AG09309 (cell line): ENCODE results near the gene IL26.

Experiments used
- DNase-seq: peaks from one replicate; pipeline ENCODE4 v3.0.0-alpha.2; 2010; ENCODE audit warnings: low read depth
- H3K4me3 ChIP-seq: 2 replicates; pipeline ENCODE4 v1.5.1; 2011; ENCODE audit warnings: mild to moderate bottlenecking, low read depth, low read length, moderate library complexity; ENCODE audit not compliant: control insufficient read depth
- TF ChIP-seq, protein P1 (sequence below): IDR thresholded peaks from 2 replicates; pipeline ENCODE4 v1.5.1; 2011; ENCODE audit warnings: mild to moderate bottlenecking, low read depth, low read length, inconsistent platforms; ENCODE audit not compliant: insufficient read depth, control insufficient read depth; ENCODE audit errors: missing control alignments

Gene IL26

DNA sequence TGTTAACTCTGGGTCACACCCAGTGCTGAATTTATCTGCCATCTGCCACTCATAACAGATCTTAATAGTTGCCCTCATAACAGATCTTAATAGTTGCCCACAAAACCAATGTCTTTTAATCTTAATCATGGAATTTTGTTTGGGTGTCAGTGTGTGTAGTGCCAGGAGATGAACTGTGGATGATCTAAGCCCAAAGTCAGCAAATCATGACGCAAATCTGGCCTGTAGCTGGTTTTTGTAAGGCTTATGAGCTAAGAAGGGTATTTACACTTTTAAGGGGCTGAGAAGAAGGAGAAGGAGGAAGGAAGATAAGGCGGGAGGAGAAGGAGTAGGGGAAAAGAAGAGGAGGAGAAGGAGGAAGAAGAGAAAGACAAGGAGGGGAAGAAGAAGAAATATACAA is 10.0 kb upstream of the IL26 start:
- H3K4me3 ChIP-seq: no peak overlapping the region
- TF ChIP-seq, protein P1, sequence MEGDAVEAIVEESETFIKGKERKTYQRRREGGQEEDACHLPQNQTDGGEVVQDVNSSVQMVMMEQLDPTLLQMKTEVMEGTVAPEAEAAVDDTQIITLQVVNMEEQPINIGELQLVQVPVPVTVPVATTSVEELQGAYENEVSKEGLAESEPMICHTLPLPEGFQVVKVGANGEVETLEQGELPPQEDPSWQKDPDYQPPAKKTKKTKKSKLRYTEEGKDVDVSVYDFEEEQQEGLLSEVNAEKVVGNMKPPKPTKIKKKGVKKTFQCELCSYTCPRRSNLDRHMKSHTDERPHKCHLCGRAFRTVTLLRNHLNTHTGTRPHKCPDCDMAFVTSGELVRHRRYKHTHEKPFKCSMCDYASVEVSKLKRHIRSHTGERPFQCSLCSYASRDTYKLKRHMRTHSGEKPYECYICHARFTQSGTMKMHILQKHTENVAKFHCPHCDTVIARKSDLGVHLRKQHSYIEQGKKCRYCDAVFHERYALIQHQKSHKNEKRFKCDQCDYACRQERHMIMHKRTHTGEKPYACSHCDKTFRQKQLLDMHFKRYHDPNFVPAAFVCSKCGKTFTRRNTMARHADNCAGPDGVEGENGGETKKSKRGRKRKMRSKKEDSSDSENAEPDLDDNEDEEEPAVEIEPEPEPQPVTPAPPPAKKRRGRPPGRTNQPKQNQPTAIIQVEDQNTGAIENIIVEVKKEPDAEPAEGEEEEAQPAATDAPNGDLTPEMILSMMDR: no peak
- DNase-seq: no peak

DNA sequence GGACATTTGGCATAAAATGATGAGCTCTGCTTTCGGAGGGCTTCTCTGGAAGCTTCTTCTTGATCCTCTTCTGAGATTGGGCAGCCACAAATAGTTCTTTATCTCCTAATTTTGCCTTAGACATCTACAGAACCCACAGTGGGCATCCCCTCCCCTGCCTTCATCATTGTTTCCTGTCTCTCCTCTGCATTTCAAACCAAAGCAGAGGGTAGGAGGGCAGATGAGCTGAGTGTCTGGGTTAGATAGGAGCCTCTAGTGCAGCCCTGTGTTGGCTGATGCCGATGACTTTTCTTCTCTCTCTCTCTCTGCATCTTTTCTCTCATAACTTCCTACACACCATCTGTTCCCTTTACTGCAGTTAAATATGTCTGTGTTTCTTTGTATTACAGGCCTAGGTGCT is 8.5 kb upstream of the IL26 start:
- no peak for DNase-seq

DNA sequence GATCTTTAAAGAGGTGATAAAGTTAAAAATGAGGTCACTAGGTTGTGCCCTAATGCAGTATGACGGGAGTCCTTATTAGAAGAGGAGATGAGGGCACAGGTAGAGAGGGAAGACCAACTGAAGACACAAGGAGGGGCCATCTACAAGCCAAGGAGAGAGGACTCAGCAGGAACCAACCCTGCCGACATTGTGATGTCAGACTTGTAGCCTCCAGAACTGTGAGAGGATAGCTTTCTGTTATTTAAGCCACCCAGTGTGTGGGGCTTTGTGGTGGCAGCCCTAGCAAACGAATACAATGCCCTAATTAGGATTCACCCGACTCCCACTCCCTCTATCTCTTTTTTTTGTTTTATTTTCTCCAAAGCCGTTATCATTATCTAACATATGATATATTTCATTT is 7.9 kb upstream of the IL26 start:
- TF ChIP-seq, protein P1: no peak
- DNase-seq: no peak

More for the DNA sequence above, 8.5 kb upstream of the IL26 start:
- no peak overlapping the region for H3K4me3 ChIP-seq
- TF ChIP-seq, protein P1: no peak

DNA sequence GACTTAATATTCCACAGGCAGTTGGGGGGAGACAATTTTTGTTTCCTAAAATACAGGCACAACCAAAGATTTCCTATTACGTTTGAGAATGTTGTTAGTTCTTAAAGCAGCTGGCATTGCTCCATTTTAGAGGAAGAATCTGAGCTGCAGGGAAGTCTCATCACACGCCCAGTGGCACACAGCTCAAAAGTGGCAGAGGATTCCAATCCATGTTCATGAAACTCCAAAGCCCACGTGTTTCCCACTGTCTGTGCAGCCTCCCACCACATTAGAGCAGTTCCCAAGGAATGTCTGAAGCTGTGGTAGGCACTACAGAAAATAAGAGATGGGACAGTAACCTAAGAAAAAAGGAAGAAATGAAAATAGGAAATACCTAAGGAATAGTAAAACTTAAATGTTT is 6.1 kb upstream of the IL26 start:
- DNase-seq: no peak
- H3K4me3 ChIP-seq: no peak overlapping the region
- TF ChIP-seq, protein P1: no peak

More for the DNA sequence above, 7.9 kb upstream of the IL26 start:
- H3K4me3 ChIP-seq: no peak overlapping the region

DNA sequence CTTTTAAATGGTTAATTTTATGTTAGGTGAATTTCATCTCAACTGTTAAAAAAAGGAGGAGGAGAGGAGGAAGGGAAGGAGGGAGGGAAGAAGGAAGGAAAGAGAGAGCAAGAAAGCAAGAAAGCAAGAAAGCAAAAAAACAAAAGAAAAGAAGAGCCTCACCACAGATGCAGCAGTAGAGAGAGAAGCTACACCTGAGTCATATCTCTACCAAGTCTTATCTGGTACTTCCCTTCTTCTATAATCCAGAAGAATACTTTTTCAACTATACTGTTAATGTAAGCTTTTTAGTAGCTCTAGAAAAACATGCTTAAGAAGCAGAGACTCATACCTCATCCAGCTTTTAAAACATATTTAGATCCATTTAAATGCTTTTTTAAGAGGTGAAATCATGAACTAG is 5.6 kb upstream of the IL26 start:
- no peak overlapping the region for H3K4me3 ChIP-seq
- no peak for DNase-seq
- TF ChIP-seq, protein P1: no peak

DNA sequence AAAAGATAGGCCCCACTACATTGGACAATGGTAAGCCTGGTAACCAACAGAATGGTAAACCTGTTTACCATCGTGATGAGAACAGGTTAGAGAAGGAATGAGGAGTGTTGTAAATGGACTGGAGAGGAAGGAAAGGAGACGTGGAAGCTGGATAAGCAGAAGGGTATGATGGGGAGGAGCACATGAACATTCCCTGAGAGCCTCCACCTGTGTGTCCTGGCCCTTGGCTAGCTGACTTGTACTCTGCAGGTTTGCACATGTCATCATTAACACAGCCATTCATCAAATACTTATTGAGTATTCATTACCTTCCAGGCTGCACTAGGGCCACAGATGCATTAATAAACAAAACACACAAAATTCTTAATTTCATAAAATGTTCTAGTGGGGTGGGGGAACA is 4.3 kb upstream of the IL26 start:
- no peak for DNase-seq

More for the DNA sequence above, 4.3 kb upstream of the IL26 start:
- TF ChIP-seq, protein P1: no peak
- no peak overlapping the region for H3K4me3 ChIP-seq
